Natural killer cell (primary cell): Measurements from ENCODE around the gene ZNF777. TPM values are rescaled to one million over a fixed set of nuclear protein-coding genes. Genes with fewer than 3 reads are reported as not detected.

Experiments
- ATAC-seq, 3 donors: fragments of 150-1000 bp in 2 of 3; fragments of 200-7000 bp in 1 of 3; cut with Tn5 transposase; 1 replicate in 1 of 3; 2 replicates in 2 of 3; pipeline ENCODE4 v1.10.0; 2021; ENCODE audit warnings: mild to moderate bottlenecking in 2 of 3, moderate library complexity in 2 of 3
- DNase-seq, 2 donors: peaks; one replicate each; pipeline versions ENCODE4 v3.0.0 to v3.0.0-alpha.2; 2013 to 2021; ENCODE audit warnings: mixed read lengths in 1 of 2
- H3K27ac ChIP-seq: one replicate; pipeline ENCODE4 v1.5.1; 2013; ENCODE audit warnings: mild to moderate bottlenecking, low read length
- H3K27me3 ChIP-seq: one replicate; pipeline ENCODE4 v1.6.1; 2013; ENCODE audit warnings: low read length; ENCODE audit not compliant: control insufficient read depth, insufficient read depth
- H3K36me3 ChIP-seq: one replicate; pipeline ENCODE4 v1.6.1; 2013; ENCODE audit warnings: low read length; ENCODE audit not compliant: control insufficient read depth, insufficient read depth
- H3K4me1 ChIP-seq: one replicate; pipeline ENCODE4 v1.6.1; 2013; ENCODE audit warnings: low read length; ENCODE audit not compliant: control insufficient read depth, insufficient read depth
- H3K4me3 ChIP-seq: one replicate; pipeline ENCODE4 v1.5.1; 2013; ENCODE audit warnings: low read length
- H3K9me3 ChIP-seq: one replicate; pipeline ENCODE4 v1.6.1; 2013; ENCODE audit warnings: low read length; ENCODE audit not compliant: control insufficient read depth, insufficient read depth
- H3K27ac Mint-ChIP-seq, 2 donors: one replicate each; pipeline ENCODE4 v1.8.0; 2022; ENCODE audit warnings: mild to moderate bottlenecking in 2 of 2, mixed read lengths in 2 of 2, moderate library complexity in 1 of 2
- H3K27me3 Mint-ChIP-seq, 2 donors: one replicate each; pipeline ENCODE4 v1.8.0; 2022; ENCODE audit warnings: low read depth in 2 of 2, mixed read lengths in 2 of 2
- H3K36me3 Mint-ChIP-seq: one replicate; pipeline ENCODE4 v1.8.0; 2022; ENCODE audit warnings: mixed read lengths
- H3K4me1 Mint-ChIP-seq, 2 donors: one replicate each; pipeline ENCODE4 v1.8.0; 2022; ENCODE audit warnings: mixed read lengths in 2 of 2
- H3K4me3 Mint-ChIP-seq: one replicate; pipeline ENCODE4 v1.8.0; 2022; ENCODE audit warnings: mild to moderate bottlenecking, moderate library complexity, mixed read lengths
- H3K9me3 Mint-ChIP-seq, 2 donors: one replicate each; pipeline ENCODE4 v1.8.0; 2022; ENCODE audit warnings: mixed read lengths in 2 of 2
- WGBS: methylation state at CpG from one replicate; pipeline ENCODE4 v1.1.7; 2013; ENCODE audit warnings: missing lambda C conversion rate; ENCODE audit not compliant: insufficient coverage; 5-methylcytosine and 5-hydroxymethylcytosine counted together
- intact Hi-C: fragments of 100-400 bp; cut with micrococcal nuclease; formaldehyde crosslinking; loops from one replicate; pipeline ENCODE4 v1.14.2; 2022
- total RNA-seq, 4 donors: library from RNA; stranded (reverse); fragments of 120-200 nt in 1 of 4; gene quantifications; one replicate each; pipeline versions ENCODE4 v1.2.3 to v1.2.4, GENCODE V29; 2013 to 2022
- TF ChIP-seq, protein P1 (sequence below): fragments of 200-600 bp; IDR thresholded peaks from one replicate; pipeline ENCODE4 v1.8.0; 2022; ENCODE audit warnings: antibody characterized with exemption

ZNF777 gene
- total RNA-seq, 3 donors from 2014 or later (not counting 1 experiment from before 2014, with no cell fraction given), result 14.6 to 18.2 (median 17.2) TPM

DNA sequence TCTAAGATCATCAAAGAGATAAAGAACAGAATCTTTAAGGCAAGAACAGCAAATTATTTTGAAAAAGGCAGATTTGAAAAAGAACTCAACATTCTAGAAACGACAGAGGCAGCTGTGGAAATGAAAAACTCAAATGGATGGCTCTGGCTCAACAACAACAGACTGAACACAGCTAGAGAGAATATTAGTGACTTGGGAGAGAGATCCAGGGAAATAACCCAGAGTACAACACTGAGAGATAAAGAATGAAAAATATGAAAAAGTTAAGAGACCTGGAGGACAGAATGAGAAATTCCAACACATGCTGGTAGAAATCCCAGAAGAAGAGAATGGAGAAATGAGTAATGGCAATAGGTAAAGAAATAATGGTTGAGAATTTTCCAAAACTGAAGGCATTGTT is 17.9 kb upstream of the ZNF777 start:
- ATAC-seq, result no peak
- Histone ChIP-seq H3K27ac (no peak overlapping the region), H3K4me1 (peaks cover 14% of the 10 kb centered on the region), H3K27me3 (no peaks in the 10 kb centered on the region), H3K4me3 (no peak overlapping the region), H3K9me3 (no peaks in the 10 kb centered on the region), H3K36me3 (peaks cover 32% of the 10 kb centered on the region)
- no peak for DNase-seq
- 100% methylated on average over 1 of the region's 1 CpG for WGBS
- Mint-ChIP-seq H3K4me3 (no peak overlapping the region), H3K36me3 (peaks cover 13% of the 10 kb centered on the region), H3K27ac (no peak overlapping the region), H3K9me3 (peaks cover 0 to 7% of the 10 kb centered on the region in 2 donors), H3K27me3 (no peaks in the 10 kb centered on the region), H3K4me1 (peaks cover 5 to 17% of the 10 kb centered on the region in 2 donors)
- intact Hi-C loops, result no loop called here
- TF ChIP-seq, protein P1, sequence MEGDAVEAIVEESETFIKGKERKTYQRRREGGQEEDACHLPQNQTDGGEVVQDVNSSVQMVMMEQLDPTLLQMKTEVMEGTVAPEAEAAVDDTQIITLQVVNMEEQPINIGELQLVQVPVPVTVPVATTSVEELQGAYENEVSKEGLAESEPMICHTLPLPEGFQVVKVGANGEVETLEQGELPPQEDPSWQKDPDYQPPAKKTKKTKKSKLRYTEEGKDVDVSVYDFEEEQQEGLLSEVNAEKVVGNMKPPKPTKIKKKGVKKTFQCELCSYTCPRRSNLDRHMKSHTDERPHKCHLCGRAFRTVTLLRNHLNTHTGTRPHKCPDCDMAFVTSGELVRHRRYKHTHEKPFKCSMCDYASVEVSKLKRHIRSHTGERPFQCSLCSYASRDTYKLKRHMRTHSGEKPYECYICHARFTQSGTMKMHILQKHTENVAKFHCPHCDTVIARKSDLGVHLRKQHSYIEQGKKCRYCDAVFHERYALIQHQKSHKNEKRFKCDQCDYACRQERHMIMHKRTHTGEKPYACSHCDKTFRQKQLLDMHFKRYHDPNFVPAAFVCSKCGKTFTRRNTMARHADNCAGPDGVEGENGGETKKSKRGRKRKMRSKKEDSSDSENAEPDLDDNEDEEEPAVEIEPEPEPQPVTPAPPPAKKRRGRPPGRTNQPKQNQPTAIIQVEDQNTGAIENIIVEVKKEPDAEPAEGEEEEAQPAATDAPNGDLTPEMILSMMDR, result no peak

DNA sequence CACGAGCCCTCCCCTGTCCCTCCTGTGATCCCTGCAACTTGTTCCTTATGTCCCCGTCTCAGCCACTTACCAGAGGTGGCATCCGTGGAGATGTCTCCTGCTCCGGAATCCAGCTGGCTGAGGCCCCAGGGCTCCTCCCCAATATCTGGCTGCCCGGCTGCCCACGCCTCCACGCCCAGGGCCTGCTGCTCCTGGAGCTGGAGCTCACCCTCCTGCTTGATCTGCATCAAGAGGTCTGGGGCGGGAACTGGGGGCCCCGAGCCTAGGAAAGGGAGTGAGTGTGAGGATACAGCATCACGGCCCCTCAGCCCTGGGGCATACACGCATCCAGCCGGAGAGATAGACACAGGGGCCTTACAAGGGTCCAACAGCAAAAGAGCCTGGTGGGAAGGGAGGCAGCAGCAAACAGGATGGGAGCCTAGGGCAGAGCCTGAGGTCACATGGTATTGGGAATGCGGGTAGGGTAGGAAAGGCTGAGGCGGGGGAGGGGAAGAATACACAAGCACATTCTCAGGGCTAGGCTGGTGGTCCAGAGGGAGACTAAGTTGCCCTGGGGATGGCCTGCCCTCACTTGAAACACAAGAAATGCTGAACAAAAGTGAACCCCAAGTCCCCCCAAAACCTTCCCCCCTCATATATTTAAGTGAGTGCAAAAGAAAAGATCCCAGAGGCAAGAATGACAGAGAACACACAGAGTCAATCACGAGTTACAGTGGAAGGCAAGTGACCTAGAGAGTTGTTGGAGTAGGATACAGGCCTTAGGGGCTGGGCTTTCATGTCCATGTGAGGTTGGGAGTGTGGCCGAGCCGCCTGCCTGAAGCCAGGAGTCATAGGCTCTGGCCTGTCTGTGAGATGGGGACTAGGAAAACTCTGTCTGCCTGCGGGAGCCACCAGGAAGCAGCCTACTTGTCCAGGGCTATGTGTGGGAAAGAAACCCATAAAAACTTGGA is 16.9 kb upstream of the ZNF777 start:
- Mint-ChIP-seq H3K9me3 (peaks cover 0 to 7% of the 10 kb centered on the region in 2 donors), H3K27ac (no peak overlapping the region), H3K36me3 (peaks cover 13% of the 10 kb centered on the region), H3K27me3 (no peaks in the 10 kb centered on the region), H3K4me3 (no peak overlapping the region), H3K4me1 (peaks cover 5 to 17% of the 10 kb centered on the region in 2 donors)
- peaks cover 14% of the 10 kb centered on the region for H3K4me1 ChIP-seq
- no peak overlapping the region for H3K27ac ChIP-seq
- 97% methylated on average over 18 of the region's 18 CpGs for WGBS
- H3K27me3 ChIP-seq, result no peaks in the 10 kb centered on the region
- H3K9me3 ChIP-seq, result no peaks in the 10 kb centered on the region
- ATAC-seq (no peak), DNase-seq (no peak)
- H3K36me3 ChIP-seq, result peaks cover 36% of the 10 kb centered on the region
- TF ChIP-seq, protein P1, result no peak
- intact Hi-C loops, result no loop called here
- no peak overlapping the region for H3K4me3 ChIP-seq

DNA sequence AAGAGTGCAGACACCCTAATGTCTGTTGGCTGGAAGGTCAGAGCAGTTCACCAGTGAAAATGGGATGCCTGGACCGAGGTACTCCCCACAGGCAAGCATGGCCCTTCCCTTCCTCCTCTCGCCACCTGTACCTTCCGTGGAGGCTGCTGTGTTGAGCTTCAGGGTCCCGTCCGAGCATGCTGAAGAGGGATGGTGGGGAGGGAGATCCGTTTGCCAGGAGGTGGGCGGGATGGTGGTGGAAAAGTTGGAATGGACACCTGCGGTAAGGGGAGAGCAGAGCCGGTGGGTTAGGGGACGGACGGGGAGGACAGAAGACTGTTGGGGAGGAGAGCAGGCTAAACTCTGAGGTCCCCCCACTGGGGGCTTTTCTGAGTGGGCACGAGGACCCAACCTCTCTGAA is 15.9 kb upstream of the ZNF777 start:
- Mint-ChIP-seq H3K27me3 (no peaks in the 10 kb centered on the region), H3K9me3 (peaks cover 0 to 7% of the 10 kb centered on the region in 2 donors), H3K4me3 (no peak overlapping the region), H3K36me3 (peaks cover 13% of the 10 kb centered on the region), H3K27ac (peak overlapping the region; percentile 48 to 79), H3K4me1 (peaks cover 5 to 17% of the 10 kb centered on the region in 2 donors)
- intact Hi-C loops, result no loop called here
- ATAC-seq, result no peak
- no peak overlapping the region for H3K27ac ChIP-seq
- peaks cover 40% of the 10 kb centered on the region for H3K36me3 ChIP-seq
- H3K9me3 ChIP-seq, result no peaks in the 10 kb centered on the region
- DNase-seq, result no peak
- H3K27me3 ChIP-seq, result no peaks in the 10 kb centered on the region
- WGBS, result 98% methylated on average over 12 of the region's 12 CpGs
- TF ChIP-seq, protein P1, result no peak
- H3K4me1 ChIP-seq, result peaks cover 14% of the 10 kb centered on the region
- H3K4me3 ChIP-seq, result no peak overlapping the region
